ENCODE data around the gene ARHGEF2. TPM values are rescaled to one million over a fixed set of nuclear protein-coding genes. Genes with fewer than 3 reads are reported as not detected.

The ARHGEF2 gene
- total and polyA plus RNA-seq, 2 of the 13 experiments (the other 11 are each of a cell fraction or from before 2014, with no cell fraction given) = 16.1 to 32.1 TPM

DNA sequence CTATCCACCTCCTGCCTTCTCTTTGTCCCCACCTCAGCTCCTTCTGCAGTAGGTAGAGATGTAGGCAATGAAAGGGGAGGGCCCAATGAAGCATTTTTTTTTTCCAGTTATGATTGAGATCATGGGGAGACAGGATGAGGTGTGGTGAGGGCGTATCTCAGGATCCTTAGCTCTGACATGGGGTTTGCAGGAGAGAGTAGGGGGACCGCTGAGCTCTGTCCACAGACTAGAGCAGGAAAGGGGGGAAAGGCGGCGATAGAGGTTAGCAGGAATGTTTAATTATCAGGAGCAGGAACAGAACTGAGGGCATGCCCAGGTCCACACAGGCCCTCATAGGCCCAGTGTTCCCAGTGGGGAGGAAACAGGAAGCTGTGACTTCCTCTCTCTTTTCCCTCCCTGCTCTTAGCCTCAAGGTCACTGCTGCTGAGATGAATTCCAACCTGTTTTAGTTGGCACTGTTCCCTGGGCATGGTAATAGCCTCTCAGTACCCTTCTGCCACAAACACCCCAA, 37.8 kb downstream of the ARHGEF2 start (continued):
- TF ChIP-seq, protein P1, sequence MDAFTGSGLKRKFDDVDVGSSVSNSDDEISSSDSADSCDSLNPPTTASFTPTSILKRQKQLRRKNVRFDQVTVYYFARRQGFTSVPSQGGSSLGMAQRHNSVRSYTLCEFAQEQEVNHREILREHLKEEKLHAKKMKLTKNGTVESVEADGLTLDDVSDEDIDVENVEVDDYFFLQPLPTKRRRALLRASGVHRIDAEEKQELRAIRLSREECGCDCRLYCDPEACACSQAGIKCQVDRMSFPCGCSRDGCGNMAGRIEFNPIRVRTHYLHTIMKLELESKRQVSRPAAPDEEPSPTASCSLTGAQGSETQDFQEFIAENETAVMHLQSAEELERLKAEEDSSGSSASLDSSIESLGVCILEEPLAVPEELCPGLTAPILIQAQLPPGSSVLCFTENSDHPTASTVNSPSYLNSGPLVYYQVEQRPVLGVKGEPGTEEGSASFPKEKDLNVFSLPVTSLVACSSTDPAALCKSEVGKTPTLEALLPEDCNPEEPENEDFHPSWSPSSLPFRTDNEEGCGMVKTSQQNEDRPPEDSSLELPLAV (CRISPR knock-in tag; conservative IDR thresholded peaks at IDR 0.05; ENCODE audit: low read depth) = no peak
- TF ChIP-seq ZNF569 (CRISPR knock-in tag; IDR thresholded peaks at IDR 0.05; ENCODE audit: borderline replicate concordance) (no peak), ZNF207 (IDR thresholded peaks at IDR 0.05; ENCODE audit: borderline replicate concordance) (no peak), ZNF20 (CRISPR knock-in tag; IDR thresholded peaks at IDR 0.05) (no peak), IKZF4 (CRISPR knock-in tag; IDR thresholded peaks at IDR 0.05; ENCODE audit: borderline replicate concordance, low read depth, not compliant biosample characterization) (no peak), ZNF552 (CRISPR knock-in tag; IDR thresholded peaks at IDR 0.05; ENCODE audit: borderline replicate concordance) (0 out of 2 replicates have a peak, but pooled peaks have one; percentile 50), ETV5 (CRISPR knock-in tag; IDR thresholded peaks at IDR 0.05; ENCODE audit: borderline replicate concordance) (peak; percentile 96), TOE1 (CRISPR knock-in tag; IDR thresholded peaks at IDR 0.05) (no peak), NKX3-1 (CRISPR knock-in tag; IDR thresholded peaks at IDR 0.05) (no peak), ZNF331 (CRISPR knock-in tag; IDR thresholded peaks at IDR 0.05) (peak; percentile 70), ZNF674 (CRISPR knock-in tag; IDR thresholded peaks at IDR 0.05; ENCODE audit: low read depth) (no peak), ZNF572 (CRISPR knock-in tag; IDR thresholded peaks at IDR 0.05) (no peak), SRSF9 (IDR thresholded peaks at IDR 0.05; ENCODE audit: borderline replicate concordance, insufficient read depth, low read depth, low read length, poor library complexity, severe bottlenecking) (no peak), DR1 (CRISPR knock-in tag; IDR thresholded peaks at IDR 0.05) (no peak), ZNF33A (CRISPR knock-in tag; IDR thresholded peaks at IDR 0.05; ENCODE audit: borderline replicate concordance) (no peak), RFXANK (CRISPR knock-in tag; IDR thresholded peaks at IDR 0.05) (no peak), CCAR2 (optimal IDR thresholded peaks at IDR 0.05; ENCODE audit: low read depth, low read length) (no peak), TEAD3 (CRISPR knock-in tag; optimal IDR thresholded peaks at IDR 0.05; ENCODE audit: borderline replicate concordance) (peak; percentile 92), STAT5B (CRISPR knock-in tag; IDR thresholded peaks at IDR 0.05) (no peak), ZNF703 (CRISPR knock-in tag; IDR thresholded peaks at IDR 0.05; ENCODE audit: borderline replicate concordance) (no peak), HES4 (CRISPR knock-in tag; IDR thresholded peaks at IDR 0.05; ENCODE audit: borderline replicate concordance) (no peak), ESRRA (CRISPR knock-in tag; IDR thresholded peaks at IDR 0.05; ENCODE audit: low read depth) (peak; percentile 18; the same call in 1 of the 2 replicates)
- TF ChIP-seq, protein P2, sequence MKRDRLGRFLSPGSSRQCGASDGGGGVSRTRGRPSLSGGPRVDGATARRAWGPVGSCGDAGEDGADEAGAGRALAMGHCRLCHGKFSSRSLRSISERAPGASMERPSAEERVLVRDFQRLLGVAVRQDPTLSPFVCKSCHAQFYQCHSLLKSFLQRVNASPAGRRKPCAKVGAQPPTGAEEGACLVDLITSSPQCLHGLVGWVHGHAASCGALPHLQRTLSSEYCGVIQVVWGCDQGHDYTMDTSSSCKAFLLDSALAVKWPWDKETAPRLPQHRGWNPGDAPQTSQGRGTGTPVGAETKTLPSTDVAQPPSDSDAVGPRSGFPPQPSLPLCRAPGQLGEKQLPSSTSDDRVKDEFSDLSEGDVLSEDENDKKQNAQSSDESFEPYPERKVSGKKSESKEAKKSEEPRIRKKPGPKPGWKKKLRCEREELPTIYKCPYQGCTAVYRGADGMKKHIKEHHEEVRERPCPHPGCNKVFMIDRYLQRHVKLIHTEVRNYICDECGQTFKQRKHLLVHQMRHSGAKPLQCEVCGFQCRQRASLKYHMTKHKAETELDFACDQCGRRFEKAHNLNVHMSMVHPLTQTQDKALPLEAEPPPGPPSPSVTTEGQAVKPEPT (CRISPR knock-in tag; IDR thresholded peaks at IDR 0.05; ENCODE audit: low read depth) = 0 out of 2 replicates have a peak, but pooled peaks have one; percentile 7
- TF ChIP-seq, protein P3, sequence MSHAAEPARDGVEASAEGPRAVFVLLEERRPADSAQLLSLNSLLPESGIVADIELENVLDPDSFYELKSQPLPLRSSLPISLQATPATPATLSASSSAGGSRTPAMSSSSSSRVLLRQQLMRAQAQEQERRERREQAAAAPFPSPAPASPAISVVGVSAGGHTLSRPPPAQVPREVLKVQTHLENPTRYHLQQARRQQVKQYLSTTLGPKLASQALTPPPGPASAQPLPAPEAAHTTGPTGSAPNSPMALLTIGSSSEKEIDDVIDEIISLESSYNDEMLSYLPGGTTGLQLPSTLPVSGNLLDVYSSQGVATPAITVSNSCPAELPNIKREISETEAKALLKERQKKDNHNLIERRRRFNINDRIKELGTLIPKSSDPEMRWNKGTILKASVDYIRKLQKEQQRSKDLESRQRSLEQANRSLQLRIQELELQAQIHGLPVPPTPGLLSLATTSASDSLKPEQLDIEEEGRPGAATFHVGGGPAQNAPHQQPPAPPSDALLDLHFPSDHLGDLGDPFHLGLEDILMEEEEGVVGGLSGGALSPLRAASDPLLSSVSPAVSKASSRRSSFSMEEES (CRISPR knock-in tag; IDR thresholded peaks at IDR 0.05) = peak; percentile 16; the same call in 1 of the 2 replicates
- TF ChIP-seq, protein P4, sequence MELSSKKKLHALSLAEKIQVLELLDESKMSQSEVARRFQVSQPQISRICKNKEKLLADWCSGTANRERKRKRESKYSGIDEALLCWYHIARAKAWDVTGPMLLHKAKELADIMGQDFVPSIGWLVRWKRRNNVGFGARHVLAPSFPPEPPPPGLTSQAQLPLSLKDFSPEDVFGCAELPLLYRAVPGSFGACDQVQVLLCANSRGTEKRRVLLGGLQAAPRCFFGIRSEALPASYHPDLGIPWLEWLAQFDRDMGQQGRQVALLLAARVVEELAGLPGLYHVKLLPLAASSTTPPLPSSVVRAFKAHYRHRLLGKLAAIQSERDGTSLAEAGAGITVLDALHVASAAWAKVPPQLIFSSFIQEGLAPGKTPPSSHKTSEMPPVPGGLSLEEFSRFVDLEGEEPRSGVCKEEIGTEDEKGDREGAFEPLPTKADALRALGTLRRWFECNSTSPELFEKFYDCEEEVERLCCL (CRISPR knock-in tag; IDR thresholded peaks at IDR 0.05; ENCODE audit: borderline replicate concordance) = no peak

Data from HepG2 (cell line).